GM23338 (cell line): Measurements from ENCODE around the gene TTC23. TPM values are rescaled to one million over a fixed set of nuclear protein-coding genes. Genes with fewer than 3 reads are reported as not detected.

Experiments
- ATAC-seq: fragments of 200-7000 bp; cut with Tn5 transposase; 3 replicates; pipeline ENCODE4 v1.9.1; 2020
- DNase-seq: peaks from one replicate; pipeline ENCODE4 v3.0.0-alpha.2; 2015; ENCODE audit warnings: low spot score
- H2AFZ ChIP-seq: fragments of 200-600 bp; sonication (generic); 2 replicates; pipeline ENCODE4 v1.8.0; 2016; ENCODE audit warnings: antibody characterized with exemption, mild to moderate bottlenecking, moderate library complexity
- H3F3A ChIP-seq: fragments of 200-600 bp; sonication (generic); replicated peaks from 2 replicates; pipeline ENCODE4 v1.8.0; 2017; ENCODE audit warnings: antibody characterized with exemption, mixed run types, low read depth
- H3K27ac ChIP-seq: fragments of 200-600 bp; sonication (generic); 2 replicates; pipeline ENCODE4 v1.6.1; 2016; ENCODE audit warnings: low read depth
- H3K27me3 ChIP-seq: fragments of 200-600 bp; sonication (generic); 2 replicates; pipeline ENCODE4 v1.8.0; 2016; ENCODE audit warnings: mild to moderate bottlenecking, mixed run types, moderate library complexity; ENCODE audit not compliant: insufficient read depth
- H3K36me3 ChIP-seq: fragments of 200-600 bp; sonication (generic); 2 replicates; pipeline ENCODE4 v1.8.0; 2016; ENCODE audit warnings: mild to moderate bottlenecking; ENCODE audit not compliant: insufficient read depth
- H3K4me1 ChIP-seq: fragments of 200-600 bp; sonication (generic); 2 replicates; pipeline ENCODE4 v1.8.0; 2016; ENCODE audit warnings: mild to moderate bottlenecking, moderate library complexity; ENCODE audit not compliant: insufficient read depth
- H3K4me2 ChIP-seq: fragments of 200-600 bp; sonication (generic); 2 replicates; pipeline ENCODE4 v1.7.1; 2017; ENCODE audit warnings: mixed run types
- H3K4me3 ChIP-seq: fragments of 200-600 bp; sonication (generic); 2 replicates; pipeline ENCODE4 v1.6.1; 2016; ENCODE audit warnings: mixed run types
- H3K79me2 ChIP-seq: fragments of 200-600 bp; sonication (generic); replicated peaks from 2 replicates; pipeline ENCODE4 v1.8.0; 2017; ENCODE audit warnings: mild to moderate bottlenecking; ENCODE audit not compliant: insufficient read depth
- H3K9me2 ChIP-seq: fragments of 200-600 bp; sonication (generic); 2 replicates; pipeline ENCODE4 v1.8.0; 2017; ENCODE audit not compliant: insufficient read depth
- H4K20me1 ChIP-seq: fragments of 200-600 bp; sonication (generic); replicated peaks from 2 replicates; pipeline ENCODE4 v1.8.0; 2017; ENCODE audit warnings: mild to moderate bottlenecking; ENCODE audit not compliant: insufficient read depth
- H3K27ac Mint-ChIP-seq: 2 replicates; pipeline ENCODE4 v1.8.0; 2020; ENCODE audit warnings: inconsistent platforms, mild to moderate bottlenecking, moderate library complexity, mixed read lengths
- H3K27me3 Mint-ChIP-seq: 3 replicates; pipeline ENCODE4 v1.8.0; 2022; ENCODE audit warnings: low read depth, mild to moderate bottlenecking, moderate library complexity, mixed read lengths, inconsistent platforms; ENCODE audit not compliant: insufficient read depth, poor library complexity
- H3K36me3 Mint-ChIP-seq: 3 replicates; pipeline ENCODE4 v1.8.0; 2021; ENCODE audit warnings: low read depth, mild to moderate bottlenecking, inconsistent platforms, moderate library complexity, mixed read lengths
- H3K4me1 Mint-ChIP-seq: 3 replicates; pipeline ENCODE4 v1.8.0; 2020; ENCODE audit warnings: mild to moderate bottlenecking, inconsistent platforms, mixed read lengths
- H3K4me3 Mint-ChIP-seq: 3 replicates; pipeline ENCODE4 v1.8.0; 2021; ENCODE audit warnings: moderate library complexity, mild to moderate bottlenecking, inconsistent platforms, mixed read lengths
- H3K9me3 Mint-ChIP-seq: 3 replicates; pipeline ENCODE4 v1.8.0; 2020; ENCODE audit warnings: moderate library complexity, mild to moderate bottlenecking, inconsistent platforms, mixed read lengths
- EZH2 ChIP-seq: fragments of 200-600 bp; sonication (generic); IDR thresholded peaks from one replicate; pipeline ENCODE4 v1.8.0; 2017; ENCODE audit warnings: antibody characterized with exemption, mild to moderate bottlenecking, low read depth; ENCODE audit not compliant: unreplicated experiment
- ZNF331 ChIP-seq: fragments of 250-450 bp; sonication (Bioruptor Pico); IDR thresholded peaks from 2 replicates; pipeline ENCODE4 v1.5.0; 2020; ENCODE audit warnings: low read depth, mild to moderate bottlenecking, moderate library complexity
- polyA plus RNA-seq: library from polyadenylated mRNA; unstranded; fragments of >200 nt; fragmentation: Nextera tagmentation; extraction: Ambion mirVana; gene quantifications from 2 replicates; pipeline ENCODE4 v1.2.1, GENCODE V29; 2016
- total RNA-seq: library from RNA; depleted of rRNA; stranded (reverse); fragments of >200 nt; shearing (Covaris generic); gene quantifications from 2 replicates; pipeline ENCODE4 v1.2.3, GENCODE V29; 2014
- TF ChIP-seq, protein P1 (sequence below): fragments of 250-450 bp; sonication (Bioruptor Pico); IDR thresholded peaks from 2 replicates; pipeline ENCODE4 v1.5.0; 2020; ENCODE audit warnings: mild to moderate bottlenecking, moderate library complexity
- TF ChIP-seq, protein P2 (sequence below): IDR thresholded peaks from one replicate; pipeline ENCODE4 v1.6.1; 2018; ENCODE audit warnings: antibody characterized with exemption; ENCODE audit not compliant: unreplicated experiment

The TTC23 gene
- total and polyA plus RNA-seq, 2 experiments from 2014 or later, result 6.3 to 25.2 TPM

DNA sequence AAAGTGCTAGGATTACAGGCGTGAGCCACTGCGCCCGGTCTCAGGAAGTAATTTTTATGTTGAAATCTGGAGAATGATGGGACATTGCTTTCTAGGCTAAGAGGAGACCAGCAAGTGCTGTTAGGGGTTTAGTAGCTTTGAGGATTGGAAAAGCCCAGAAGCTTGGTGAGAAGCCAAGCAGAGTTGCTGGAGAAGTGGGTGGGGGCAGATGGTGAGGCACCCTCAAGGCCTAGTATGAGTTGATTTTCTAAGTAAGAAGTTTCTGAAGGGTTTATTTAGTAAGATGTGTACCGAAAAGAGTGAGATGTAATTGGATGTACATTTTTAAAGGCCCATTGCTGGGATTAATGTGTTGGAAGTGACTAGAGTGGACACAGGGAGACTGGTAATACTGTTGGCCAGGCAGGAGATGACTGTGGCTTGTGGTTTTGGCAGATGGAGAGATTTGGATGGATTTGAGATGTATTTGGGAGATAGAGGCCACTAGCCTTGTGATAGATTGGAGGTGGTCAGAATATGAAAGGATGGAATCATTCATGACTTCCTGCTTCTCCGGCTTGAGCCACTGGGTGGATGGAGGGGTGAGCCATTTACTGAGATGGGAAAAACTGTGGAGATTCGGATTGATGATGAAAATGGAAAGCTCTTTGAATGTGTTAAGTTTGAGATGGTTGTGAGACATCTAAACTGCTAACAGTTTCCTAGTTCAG, 4.2 kb upstream of the TTC23 start (continued):
- TF ChIP-seq, protein P1, sequence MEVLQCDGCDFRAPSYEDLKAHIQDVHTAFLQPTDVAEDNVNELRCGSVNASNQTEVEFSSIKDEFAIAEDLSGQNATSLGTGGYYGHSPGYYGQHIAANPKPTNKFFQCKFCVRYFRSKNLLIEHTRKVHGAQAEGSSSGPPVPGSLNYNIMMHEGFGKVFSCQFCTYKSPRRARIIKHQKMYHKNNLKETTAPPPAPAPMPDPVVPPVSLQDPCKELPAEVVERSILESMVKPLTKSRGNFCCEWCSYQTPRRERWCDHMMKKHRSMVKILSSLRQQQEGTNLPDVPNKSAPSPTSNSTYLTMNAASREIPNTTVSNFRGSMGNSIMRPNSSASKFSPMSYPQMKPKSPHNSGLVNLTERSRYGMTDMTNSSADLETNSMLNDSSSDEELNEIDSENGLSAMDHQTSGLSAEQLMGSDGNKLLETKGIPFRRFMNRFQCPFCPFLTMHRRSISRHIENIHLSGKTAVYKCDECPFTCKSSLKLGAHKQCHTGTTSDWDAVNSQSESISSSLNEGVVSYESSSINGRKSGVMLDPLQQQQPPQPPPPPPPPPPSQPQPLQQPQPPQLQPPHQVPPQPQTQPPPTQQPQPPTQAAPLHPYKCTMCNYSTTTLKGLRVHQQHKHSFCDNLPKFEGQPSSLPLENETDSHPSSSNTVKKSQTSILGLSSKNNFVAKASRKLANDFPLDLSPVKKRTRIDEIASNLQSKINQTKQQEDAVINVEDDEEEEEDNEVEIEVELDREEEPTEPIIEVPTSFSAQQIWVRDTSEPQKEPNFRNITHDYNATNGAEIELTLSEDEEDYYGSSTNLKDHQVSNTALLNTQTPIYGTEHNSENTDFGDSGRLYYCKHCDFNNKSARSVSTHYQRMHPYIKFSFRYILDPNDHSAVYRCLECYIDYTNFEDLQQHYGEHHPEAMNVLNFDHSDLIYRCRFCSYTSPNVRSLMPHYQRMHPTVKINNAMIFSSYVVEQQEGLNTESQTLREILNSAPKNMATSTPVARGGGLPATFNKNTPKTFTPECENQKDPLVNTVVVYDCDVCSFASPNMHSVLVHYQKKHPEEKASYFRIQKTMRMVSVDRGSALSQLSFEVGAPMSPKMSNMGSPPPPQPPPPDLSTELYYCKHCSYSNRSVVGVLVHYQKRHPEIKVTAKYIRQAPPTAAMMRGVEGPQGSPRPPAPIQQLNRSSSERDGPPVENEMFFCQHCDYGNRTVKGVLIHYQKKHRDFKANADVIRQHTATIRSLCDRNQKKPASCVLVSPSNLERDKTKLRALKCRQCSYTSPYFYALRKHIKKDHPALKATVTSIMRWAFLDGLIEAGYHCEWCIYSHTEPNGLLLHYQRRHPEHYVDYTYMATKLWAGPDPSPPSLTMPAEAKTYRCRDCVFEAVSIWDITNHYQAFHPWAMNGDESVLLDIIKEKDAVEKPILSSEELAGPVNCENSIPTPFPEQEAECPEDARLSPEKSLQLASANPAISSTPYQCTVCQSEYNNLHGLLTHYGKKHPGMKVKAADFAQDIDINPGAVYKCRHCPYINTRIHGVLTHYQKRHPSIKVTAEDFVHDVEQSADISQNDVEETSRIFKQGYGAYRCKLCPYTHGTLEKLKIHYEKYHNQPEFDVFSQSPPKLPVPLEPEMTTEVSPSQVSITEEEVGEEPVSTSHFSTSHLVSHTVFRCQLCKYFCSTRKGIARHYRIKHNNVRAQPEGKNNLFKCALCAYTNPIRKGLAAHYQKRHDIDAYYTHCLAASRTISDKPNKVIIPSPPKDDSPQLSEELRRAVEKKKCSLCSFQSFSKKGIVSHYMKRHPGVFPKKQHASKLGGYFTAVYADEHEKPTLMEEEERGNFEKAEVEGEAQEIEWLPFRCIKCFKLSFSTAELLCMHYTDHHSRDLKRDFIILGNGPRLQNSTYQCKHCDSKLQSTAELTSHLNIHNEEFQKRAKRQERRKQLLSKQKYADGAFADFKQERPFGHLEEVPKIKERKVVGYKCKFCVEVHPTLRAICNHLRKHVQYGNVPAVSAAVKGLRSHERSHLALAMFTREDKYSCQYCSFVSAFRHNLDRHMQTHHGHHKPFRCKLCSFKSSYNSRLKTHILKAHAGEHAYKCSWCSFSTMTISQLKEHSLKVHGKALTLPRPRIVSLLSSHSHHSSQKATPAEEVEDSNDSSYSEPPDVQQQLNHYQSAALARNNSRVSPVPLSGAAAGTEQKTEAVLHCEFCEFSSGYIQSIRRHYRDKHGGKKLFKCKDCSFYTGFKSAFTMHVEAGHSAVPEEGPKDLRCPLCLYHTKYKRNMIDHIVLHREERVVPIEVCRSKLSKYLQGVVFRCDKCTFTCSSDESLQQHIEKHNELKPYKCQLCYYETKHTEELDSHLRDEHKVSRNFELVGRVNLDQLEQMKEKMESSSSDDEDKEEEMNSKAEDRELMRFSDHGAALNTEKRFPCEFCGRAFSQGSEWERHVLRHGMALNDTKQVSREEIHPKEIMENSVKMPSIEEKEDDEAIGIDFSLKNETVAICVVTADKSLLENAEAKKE (CRISPR knock-in tag), result no peak
- TF ChIP-seq EZH2 (no peak), ZNF331 (CRISPR knock-in tag) (no peak)

DNA sequence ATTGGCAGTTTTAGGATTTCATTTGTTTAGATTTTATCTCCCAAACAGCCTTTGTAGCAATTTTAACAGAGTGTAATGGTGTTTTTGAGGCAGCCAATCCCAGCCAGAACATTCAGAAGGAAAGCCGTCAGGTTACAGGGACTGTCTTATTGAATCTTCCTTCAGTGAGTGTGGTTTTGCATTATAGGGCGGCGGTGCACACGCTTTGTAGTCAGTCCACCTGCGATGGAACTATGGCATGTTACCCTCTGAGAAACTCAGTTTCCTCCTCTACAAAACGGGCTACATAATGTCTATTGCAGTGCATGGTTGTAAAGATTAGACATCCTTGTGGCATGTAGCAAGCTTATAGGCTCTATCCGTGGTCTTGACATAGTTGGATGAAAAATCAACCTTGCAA, 2.9 kb upstream of the TTC23 start:
- Mint-ChIP-seq H3K27ac (no peak overlapping the region), H3K27me3 (peaks cover 3% of the 10 kb centered on the region), H3K4me1 (peaks cover 15% of the 10 kb centered on the region), H3K36me3 (peaks cover under 1% of the 10 kb centered on the region; the same call in 1 of the 3 replicates), H3K4me3 (no peak overlapping the region; the same call in 2 of the 3 replicates), H3K9me3 (no peaks in the 10 kb centered on the region)
- H3K79me2 ChIP-seq, result peaks cover 19% of the 10 kb centered on the region
- no peak overlapping the region for H3K27ac ChIP-seq
- no peak overlapping the region for H2AFZ ChIP-seq
- no peaks in the 10 kb centered on the region for H3K36me3 ChIP-seq
- H3K4me3 ChIP-seq, result peak overlapping the region; percentile 76
- ATAC-seq (no peak), DNase-seq (no peak)
- peaks cover 10% of the 10 kb centered on the region; the same call in 1 of the 2 replicates for H3K4me1 ChIP-seq
- no peaks in the 10 kb centered on the region for H4K20me1 ChIP-seq
- peak overlapping the region; percentile 88 for H3K4me2 ChIP-seq
- H3F3A ChIP-seq, result peaks cover 5% of the 10 kb centered on the region; the same call in 1 of the 2 replicates
- H3K27me3 ChIP-seq, result no peaks in the 10 kb centered on the region
- H3K9me2 ChIP-seq, result no peaks in the 10 kb centered on the region
- TF ChIP-seq EZH2, result peak; percentile 0
- TF ChIP-seq, protein P2, sequence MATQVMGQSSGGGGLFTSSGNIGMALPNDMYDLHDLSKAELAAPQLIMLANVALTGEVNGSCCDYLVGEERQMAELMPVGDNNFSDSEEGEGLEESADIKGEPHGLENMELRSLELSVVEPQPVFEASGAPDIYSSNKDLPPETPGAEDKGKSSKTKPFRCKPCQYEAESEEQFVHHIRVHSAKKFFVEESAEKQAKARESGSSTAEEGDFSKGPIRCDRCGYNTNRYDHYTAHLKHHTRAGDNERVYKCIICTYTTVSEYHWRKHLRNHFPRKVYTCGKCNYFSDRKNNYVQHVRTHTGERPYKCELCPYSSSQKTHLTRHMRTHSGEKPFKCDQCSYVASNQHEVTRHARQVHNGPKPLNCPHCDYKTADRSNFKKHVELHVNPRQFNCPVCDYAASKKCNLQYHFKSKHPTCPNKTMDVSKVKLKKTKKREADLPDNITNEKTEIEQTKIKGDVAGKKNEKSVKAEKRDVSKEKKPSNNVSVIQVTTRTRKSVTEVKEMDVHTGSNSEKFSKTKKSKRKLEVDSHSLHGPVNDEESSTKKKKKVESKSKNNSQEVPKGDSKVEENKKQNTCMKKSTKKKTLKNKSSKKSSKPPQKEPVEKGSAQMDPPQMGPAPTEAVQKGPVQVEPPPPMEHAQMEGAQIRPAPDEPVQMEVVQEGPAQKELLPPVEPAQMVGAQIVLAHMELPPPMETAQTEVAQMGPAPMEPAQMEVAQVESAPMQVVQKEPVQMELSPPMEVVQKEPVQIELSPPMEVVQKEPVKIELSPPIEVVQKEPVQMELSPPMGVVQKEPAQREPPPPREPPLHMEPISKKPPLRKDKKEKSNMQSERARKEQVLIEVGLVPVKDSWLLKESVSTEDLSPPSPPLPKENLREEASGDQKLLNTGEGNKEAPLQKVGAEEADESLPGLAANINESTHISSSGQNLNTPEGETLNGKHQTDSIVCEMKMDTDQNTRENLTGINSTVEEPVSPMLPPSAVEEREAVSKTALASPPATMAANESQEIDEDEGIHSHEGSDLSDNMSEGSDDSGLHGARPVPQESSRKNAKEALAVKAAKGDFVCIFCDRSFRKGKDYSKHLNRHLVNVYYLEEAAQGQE, result no peak
- TF ChIP-seq ZNF331 (CRISPR knock-in tag), result no peak
